Amniotic stem cell (primary cell): Measurements from ENCODE around the gene ZNF273.
"Not testable (repeated sequence)": the region's sequence is repeated elsewhere in the genome, so short reads cannot be mapped to it uniquely, and the experiment has no call there.

Experiments used
- DNase-seq: peaks from one replicate; lab custom pipeline; 2025; lab: John Stamatoyannopoulos, UW

ZNF273 gene

DNA sequence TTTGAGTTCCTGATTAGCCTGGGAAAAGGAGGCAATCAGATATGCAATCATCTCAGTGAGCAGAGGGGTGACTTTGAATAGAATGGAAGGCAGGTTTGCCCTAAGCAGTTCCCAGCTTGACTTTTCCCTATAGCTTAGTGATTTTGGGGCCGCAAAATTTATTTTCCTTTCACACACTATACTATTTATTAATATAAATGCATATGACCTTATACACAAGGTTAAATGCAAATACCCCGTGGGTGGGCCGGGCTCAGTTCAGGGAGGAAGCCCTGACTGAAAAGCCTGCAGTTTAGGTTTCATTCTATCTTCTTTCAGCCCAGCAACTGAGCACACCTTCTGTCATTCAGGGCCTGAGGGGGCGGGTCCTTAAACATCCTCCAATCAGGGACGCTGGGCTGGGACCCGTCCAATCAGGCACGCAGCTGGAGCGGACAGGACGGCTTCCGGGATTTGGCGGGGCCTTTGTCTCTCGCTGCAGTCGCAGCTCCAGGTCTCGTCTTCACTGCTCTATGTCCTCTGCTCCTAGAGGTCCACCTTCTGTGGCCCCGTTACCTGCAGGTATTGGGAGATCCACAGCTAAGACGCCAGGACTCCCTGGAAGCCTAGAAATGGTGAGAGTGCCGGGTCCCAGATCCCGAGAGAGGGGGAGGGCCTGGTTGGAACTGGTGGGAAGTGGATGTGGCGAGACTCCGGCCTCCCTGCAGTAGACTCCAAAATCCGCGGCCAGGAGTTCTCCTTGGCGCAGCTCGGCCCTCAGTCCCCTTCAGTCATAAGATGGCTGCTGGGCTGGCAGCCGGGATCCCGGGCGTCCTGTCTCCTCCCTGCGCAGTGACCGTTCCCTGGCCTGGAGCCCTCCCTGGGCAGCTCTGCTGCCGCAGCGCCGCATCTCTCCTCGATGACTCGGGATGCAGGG is at the start of gene ZNF273:
Gene ZNF273, plus strand, starts transcription at position 468 of the 916 bp plus-strand sequence. Its CDS starts 45 bp downstream, at position 513.
- peak; percentile 81 for DNase-seq

DNA sequence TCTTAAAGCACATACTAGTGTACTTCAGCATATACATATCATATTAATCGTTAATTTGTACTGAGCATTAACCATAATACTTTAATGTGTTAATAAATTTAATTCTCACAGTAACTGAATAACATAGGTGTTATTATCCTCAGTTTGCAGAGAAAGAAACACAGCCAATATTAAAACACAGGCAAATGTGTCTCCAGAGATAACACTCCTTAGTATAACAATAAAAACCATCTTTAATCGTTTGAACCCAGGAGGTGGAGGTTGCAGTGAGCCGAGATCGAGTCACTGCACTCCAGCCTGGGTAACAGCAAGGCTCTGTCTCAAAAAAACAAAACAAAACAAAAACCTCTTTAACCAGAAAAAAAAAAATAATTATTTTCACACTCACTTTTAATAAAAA is 49.4 kb upstream of the ZNF273 start:
- DNase-seq = no peak

DNA sequence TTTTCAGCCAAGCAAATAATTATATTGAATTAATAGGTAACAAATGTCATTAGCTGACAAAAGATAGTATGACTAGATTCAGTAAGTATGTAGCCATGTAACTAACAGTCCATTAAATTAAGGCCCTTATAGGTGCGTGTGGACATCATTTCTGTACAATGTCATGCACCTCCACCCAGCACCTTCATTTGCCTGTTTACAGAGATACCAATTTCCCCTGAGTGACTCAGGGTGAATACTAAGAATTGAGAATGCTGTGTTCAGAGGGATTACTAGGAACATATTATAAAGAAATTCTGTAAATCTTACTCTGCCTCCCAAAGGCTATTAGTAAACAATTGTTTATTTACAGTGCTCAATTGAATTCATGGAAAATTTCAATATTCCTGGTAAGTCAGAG is 48.1 kb upstream of the ZNF273 start:
- no peak for DNase-seq

DNA sequence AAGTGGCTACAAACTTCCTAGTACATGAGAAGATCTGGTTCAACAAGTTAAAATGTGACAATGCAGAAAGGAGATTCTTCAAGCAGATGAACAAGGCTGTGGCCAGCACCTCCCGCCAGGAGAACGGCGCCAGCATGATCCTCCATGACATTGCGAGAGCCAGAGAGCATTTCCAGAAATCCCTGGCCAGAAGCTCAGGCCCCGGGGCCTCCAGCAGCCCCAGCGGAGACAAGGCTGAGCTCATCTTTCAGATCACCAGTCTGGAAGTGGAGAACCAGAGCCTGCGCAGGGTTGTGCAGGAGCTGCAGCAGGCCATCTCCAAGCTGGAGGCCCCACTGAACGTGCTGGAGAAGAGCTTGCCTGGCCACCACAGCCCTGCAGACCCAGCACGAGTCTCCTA is 40.1 kb upstream of the ZNF273 start:
- no peak for DNase-seq

DNA sequence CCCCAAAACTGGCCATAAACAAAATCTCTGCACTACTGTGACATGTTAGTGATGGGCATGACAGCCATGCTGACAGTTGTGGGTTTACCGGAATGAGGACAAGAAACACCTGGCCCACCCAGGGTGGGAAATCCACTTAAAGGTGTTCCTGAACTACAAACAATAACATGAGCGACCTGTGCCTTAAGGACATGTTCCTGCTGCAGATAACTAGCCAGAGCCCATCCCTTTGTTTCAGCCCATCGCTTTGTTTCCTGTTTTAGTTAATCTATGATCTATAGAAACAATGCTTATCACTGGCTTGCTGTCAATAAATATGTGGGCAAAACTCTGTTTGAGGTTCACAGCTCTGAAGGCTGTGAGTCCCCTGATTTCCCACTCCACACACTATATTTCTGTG is 39.5 kb upstream of the ZNF273 start:
- DNase-seq = not testable (repeated sequence)

DNA sequence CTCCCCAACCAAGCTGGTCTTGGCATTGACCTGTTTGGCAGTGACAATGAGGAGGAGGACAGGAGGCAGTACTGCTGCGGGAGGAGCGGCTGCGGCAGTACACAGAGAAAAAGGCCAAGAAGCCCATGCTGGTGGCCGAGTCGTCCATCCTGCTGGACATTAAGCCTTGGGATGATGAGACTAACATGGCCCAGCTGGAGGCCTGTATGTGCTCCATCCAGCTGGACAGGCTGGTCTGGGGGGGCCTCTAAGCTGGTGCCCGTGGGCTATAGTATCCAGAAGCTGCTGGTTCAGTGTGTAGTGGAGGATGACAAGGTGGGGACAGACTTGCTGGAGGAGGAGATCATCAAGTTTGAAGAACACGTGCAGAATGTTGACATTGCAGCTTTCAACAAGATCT is 39.1 kb upstream of the ZNF273 start:
- DNase-seq = no peak

DNA sequence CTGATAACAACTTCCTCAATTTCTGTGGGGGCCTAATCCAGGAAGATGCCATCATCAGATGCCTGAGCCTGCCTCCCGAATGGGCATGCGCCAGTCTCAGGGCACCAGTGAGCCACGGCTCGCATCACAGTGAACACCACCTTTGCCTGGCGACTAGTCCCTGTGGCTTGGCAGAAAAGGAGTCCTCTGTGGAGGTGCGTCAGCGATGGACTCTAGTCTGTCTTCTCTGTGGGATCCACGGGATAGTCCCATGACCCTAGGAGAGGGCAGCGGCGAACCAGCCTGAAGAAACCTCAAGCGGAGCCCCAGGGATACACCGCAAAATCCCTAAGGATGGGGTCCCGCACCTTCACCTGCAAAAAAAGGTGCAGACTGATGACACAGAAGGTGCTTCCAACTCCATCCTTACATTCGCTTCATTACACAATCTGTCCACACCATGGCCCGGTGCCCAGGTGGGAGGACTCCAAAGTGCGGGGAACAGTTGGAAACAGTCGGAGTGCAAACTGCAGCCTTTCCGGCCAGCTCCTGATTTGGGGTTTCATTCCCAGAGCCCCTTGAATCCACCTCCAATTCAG is 35.1 kb upstream of the ZNF273 start:
- no peak for DNase-seq

DNA sequence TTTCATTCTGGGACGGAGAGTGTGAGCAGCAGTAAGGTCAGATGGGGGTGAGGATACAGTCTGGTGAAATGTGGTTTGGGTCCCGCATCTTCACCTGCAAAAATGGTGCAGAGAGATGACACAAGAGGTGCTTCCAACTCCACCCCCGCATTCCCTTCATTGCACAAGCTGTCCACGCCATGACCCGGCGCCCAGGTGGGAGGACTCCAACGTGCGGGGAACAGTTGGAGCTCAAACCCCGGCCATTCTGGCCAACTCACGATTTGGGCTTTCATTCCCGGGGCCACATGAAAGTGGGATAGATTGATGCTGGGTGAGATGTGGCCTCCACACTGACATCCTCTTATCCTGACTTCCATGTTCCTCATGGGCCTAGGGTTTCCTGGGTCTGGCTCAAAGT is 34.6 kb upstream of the ZNF273 start:
- DNase-seq = no peak

DNA sequence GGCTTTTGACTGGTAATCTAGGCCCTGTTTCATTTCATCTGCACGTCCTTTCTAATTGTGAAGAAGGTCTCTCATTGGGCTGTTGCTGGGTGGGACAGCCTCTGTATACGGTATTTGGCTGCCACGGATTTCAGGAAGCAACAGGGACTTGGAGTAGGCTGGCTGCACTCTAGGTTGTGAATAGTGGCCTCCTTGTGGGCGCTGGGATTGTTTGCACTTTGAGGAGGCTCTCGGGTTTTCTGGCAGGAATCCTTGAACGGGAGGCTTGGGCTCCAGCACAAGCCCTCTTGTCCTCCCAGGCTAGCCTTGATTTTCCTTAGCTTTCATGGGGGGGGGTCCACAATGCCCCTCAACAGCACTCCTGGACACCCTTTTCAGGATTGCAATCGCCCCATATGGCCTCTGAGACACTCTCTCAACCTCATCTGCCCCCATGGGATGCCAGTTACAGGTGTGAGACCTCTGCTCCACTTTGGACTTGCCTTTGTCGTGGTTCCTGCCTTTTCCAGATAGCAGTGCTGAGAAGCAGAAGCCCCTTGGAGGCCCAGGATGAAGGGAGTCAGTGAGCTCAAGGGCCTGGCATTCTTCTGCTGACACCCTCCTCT is 33.9 kb upstream of the ZNF273 start:
- DNase-seq = no peak

DNA sequence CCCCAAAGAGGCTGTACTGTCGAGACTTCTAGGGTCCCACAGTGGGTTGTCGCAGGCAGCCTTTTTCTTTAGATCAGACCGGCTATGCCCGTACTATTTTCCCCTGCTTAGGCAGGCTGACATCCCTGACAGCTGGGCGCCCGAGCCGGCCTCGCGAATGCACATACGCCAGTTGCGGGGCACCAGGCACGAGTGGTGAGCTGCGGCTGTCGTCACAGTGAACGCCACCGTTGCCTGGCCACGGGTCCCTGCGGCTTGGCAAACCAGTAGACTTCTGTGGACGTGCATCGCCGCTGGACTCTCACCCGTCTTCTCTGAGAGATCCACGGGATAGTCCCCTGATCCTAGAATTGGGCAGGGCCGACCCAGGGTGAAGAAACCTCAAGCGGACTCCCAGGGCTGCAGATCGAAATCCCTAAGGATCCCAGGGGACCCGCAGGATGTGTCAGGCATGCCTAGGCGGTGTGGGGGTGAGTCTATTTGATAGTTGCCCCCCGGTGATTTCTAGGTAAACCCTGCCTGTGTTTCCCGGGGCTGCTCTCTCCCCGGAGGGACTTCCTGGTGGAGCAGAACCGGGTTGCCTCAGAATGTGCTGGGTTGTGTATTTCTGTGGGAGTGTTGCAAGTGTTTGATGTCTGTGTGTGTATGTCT is 33.0 kb upstream of the ZNF273 start:
- no peak for DNase-seq

DNA sequence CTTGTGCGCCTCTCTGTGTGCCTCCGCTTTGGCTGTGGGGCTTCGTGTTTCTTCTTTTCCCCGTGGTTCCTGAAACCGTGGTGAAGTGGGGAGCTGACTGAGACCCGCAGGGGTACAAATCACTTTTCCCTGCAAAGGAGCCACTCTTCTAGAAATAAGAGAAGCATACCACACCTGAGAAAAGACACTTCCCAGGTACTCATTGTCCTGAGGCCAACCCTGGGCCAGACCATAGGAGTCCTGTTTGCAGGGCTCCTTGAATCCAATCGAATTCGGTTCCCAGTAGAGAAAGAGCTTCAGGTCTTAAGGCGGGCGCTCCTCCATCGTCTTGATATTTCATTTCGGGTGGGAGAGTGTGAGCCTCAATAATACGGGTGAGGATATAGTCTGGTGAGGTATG is 32.4 kb upstream of the ZNF273 start:
- DNase-seq = no peak

DNA sequence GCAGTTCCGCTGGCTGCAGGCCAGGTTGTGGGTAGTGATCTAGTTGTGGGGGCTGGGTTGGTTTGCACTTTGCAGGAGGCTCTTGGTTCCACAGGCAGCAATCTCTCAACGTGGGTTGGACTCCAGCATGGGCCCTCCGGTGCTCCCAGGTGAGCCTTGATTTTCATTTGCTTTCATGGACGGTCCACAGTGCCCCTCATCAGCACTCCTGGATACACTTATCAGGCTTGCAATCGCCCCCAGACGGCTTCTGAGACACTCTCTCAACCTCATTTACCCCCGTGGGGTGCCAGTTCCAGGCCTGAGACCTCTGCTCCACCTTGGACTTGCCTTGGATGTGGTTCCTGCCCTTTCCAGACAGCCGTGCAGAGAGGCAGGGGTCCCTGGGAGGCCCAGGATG is 31.3 kb upstream of the ZNF273 start:
- no peak for DNase-seq

DNA sequence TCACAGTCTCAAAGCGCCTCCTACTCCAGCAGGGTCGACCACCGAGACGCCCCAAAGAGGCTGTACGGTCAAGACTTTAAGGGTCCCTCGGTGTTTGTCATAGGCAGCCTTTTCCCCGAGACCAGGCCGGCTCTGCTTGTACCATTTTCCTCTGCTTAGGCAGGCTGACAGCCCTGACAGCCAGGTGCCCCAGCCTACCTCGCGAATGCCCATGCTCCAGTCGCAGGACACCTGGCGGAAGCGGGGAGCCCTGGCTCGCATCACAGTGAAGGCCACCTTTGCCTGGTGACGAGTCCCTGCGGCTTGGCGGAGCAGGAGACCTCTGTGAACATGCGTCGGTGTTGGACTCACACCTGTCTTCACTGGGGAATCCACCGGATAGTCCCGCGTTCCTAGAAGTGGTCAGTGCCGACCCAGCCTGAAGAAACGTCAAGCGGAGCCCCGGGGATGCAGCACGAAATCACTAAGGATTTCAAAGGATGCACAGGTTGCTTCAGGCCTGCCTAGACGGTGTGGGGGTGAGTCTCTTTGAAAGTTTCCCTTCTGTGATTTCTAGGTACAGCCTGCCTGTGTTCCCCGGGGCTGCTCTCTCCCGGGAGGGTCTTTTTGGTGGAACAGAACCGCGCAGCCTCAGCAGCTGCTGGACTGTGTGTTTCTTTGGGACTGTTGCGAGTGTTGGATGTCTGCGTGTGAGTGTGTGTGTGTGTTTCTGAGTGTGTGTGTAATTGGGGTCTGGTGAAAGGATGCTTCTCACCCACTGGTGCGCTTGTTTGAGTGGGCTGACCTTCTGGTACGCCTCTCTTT is 30.5 kb upstream of the ZNF273 start:
- DNase-seq = no peak

DNA sequence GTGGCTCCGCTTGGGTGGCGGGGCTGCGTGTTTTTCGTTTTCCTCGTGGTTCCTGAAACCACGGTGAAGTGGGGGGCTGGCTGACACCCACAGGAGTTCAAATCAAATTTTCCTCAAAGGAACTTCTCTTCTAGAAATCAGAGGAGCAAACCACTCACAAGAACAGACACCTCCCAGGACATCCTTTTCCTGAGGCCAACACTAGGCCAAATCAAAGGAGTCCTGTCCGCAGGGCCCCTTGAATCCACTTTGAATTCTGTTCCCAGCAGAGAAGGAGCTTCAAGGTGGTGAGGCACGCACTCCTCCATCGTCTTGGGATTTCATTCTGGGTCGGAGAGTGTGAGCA is 29.9 kb upstream of the ZNF273 start:
- DNase-seq = no peak

DNA sequence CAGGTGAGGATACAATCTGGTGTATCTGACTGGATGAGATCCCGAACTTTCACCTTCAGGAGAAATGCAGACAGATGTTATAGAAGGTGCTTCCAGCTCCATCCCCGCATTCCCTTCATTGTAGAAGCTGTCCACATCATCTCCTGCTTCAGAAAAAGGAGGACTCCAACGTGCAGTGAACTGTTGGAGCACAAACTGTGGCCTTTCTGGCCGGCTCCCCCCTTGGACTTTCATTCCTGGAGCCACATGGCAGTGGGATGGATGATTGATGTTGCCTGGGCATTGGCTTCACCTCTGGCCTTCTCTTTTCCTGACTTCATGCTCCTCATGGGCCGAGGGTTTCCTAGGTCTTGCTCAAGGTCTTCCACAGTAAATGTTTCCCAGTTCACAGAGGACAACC is 29.6 kb upstream of the ZNF273 start:
- DNase-seq = no peak

DNA sequence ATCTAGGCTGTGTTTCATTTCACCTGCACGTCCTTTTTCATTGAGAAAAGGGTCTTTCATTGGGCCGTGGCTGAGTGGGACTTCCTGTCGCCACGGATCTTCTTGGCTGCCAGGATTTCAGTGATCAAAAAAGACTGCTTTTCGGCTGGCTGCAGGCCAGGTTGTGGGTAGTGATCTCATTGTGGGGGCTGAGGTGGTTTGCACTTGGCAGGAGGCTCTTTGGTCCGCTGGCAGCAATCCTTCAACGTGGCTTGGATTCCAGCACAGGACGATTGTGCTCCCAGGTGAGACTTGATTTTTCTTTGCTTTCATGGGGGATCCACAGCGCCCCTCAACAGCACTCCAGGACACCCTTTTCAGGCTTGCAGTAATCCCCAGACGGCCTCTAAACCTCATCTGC is 29.0 kb upstream of the ZNF273 start:
- DNase-seq = no peak

DNA sequence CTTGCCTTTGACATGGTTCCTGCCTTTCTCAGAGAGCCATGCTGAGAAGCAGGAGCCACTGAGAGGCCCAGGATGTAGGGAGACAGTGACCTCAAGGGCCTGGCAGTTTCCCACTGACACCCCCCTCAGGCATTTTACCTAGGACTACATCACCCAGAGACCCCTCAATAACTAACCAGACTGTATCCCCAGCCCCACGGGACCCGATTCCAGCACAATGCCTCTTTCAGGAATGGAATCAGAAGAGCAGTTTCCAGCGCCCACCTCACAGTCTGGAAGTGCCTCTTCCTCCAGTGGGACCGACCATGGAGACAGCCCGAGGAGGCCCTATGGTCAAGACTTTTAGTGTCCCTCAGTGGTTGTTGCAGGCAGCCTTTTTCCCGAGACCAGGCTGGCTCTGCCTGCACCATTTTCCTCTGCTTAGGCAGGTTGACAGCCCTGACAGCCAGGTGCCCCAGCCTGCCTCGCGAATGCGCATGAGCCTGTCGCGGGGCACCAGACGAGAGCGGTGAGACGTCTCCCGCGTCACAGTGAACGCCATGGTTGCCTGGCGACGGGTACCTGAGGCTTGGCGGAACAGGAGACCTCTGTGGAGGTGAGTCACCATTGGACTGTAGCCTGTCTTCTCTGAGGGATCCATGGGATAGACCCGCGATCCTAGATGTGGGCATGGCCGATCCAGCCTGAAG is 28.4 kb upstream of the ZNF273 start:
- no peak for DNase-seq

DNA sequence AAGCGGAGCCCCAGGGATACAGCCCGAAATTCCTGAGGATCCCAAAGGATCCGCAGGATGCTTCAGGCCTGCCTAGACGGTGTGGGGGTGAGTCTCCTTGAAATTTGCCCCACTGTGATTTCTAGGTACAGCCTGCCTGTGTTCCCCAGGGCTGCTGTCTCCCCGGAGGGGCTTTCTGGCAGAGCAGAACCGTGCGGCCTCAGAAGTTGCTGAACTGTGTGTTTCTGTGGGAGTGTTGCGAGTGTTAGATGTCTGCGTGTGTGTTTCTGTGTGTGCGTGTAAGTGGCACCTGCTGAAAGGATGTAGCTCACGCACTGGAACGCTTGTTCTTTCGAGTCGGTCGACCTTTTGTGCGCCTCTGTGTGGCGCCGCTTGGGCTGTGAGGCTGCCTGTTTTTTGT is 27.8 kb upstream of the ZNF273 start:
- DNase-seq = no peak

DNA sequence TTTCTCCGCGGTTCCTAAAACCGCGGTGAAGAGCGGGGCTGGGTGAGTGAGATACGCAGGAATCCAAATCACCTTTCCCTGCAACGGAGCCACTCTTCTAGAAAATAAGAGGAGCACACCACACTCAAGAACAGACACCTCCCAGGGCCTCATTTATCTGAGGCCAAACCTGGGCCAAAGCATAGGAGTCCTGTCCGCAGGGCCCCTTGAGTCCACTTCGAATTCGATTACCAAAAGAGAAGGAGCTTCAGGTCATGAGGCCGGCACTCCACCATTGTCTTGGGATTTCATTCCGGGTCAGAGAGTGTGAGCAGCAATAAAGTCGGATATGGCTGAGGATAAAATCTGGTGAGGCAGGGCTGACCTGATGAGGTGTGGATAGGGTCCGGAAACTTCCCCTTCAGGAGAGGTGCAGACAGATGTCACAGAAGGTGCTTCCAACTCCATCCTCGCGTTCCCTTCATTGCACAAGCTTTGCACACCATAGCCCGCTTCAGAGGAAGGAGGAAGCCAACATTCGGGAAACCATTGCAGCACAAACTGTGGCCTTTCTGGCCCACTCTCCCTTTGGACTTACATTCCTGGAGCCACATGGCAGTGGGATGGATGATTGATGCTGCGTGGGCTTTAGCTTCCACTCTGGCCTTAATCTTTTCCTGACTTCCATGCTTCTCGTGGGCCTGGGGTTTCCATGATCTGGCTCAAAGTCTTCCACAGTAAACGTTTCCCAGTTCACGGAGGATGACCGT is 27.2 kb upstream of the ZNF273 start:
- no peak for DNase-seq

DNA sequence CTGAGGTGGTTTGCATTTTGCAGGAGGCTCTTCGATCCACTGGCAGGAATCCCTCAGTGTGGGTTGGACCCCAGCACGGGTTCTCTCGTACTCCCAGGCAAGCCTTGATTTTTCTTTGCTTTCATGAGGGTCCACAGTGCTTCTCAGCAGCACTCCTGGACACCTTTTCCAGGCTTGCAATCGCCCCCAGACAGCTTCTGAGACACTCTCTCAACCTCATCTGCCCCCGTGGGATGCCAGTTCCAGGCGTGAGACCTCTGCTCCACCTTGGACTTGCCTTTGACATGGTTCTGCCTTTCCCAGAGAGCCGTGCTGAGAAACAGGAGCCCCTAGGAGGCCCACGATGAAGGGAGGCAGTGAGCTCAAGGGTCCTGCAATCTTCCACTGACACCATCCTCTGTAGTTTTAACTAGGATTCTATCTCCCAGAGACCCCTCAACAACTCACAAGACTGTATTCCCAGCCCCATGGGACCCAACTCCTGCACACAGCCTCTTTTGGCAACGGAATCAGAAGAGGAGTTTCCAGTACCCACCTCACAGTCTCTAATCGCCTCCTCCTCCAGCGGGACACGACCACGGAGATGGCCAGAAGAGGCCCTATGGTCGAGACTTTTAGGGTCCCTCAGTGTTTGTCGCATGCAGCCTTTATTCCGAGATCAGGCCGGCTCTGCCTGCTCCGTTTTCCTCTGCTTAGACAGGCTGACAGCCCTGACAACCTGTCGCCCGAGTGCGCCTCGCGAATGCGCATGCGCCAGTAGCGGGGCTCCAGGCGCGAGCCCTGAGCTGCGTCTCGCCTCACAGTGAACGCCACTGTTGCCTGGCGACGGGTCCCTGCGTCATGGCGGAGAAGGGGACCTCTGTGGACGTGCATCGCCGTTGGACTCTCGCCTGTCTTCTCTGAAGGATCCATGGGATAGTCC is 26.0 kb upstream of the ZNF273 start:
- DNase-seq = no peak
